DND-41 (cell line): ENCODE data around the gene POLR1G.
A peak's percentile ranks its signal among the peaks of the same experiment; 100 is the strongest.

Experiments used
- ATAC-seq: fragments of 200-7000 bp; cut with Tn5 transposase; 3 replicates; pipeline ENCODE4 v1.9.1; 2021; ENCODE audit warnings: low read depth; ENCODE audit not compliant: insufficient read depth
- DNase-seq: peaks from one replicate; pipeline ENCODE4 v3.0.0-alpha.2; 2020
- H2AFZ ChIP-seq: 2 replicates; pipeline ENCODE4 v1.6.0; 2012; ENCODE audit warnings: low read depth, low read length
- H3K27ac ChIP-seq: 2 replicates; pipeline ENCODE4 v1.5.1; 2012; ENCODE audit warnings: low read length, inconsistent platforms
- H3K27me3 ChIP-seq: fragments of 200-600 bp; sonication (generic); 2 replicates; pipeline ENCODE4 v1.6.0; 2012; ENCODE audit warnings: low read length, mild to moderate bottlenecking, inconsistent platforms; ENCODE audit not compliant: insufficient read depth, poor library complexity
- H3K36me3 ChIP-seq: 2 replicates; pipeline ENCODE4 v1.5.1; 2012; ENCODE audit warnings: low read length, inconsistent platforms; ENCODE audit not compliant: insufficient read depth
- H3K4me1 ChIP-seq: 2 replicates; pipeline ENCODE4 v1.5.1; 2012; ENCODE audit warnings: mild to moderate bottlenecking, low read length; ENCODE audit not compliant: insufficient read depth
- H3K4me2 ChIP-seq: 2 replicates; pipeline ENCODE4 v1.6.0; 2012; ENCODE audit warnings: mild to moderate bottlenecking, moderate library complexity, low read length, inconsistent platforms; ENCODE audit not compliant: insufficient read depth
- H3K4me3 ChIP-seq, 2 experiments: fragments of 200-600 bp in 1 of 2; shearing (Covaris generic) in 1 of 2; 2 replicates each; pipeline ENCODE4 v1.5.1; 2012 to 2016; ENCODE audit warnings: inconsistent platforms in 2 of 2, low read length in 2 of 2, mild to moderate bottlenecking in 2 of 2, low read depth in 1 of 2, moderate library complexity in 1 of 2
- H3K79me2 ChIP-seq: 2 replicates; pipeline ENCODE4 v1.6.0; 2012; ENCODE audit warnings: low read length, inconsistent platforms; ENCODE audit not compliant: insufficient read depth
- H3K9ac ChIP-seq: 2 replicates; pipeline ENCODE4 v1.6.0; 2012; ENCODE audit warnings: low read depth, mild to moderate bottlenecking, inconsistent platforms, low read length, moderate library complexity
- H3K9me3 ChIP-seq: 2 replicates; pipeline ENCODE4 v1.5.1; 2012; ENCODE audit warnings: low read length, moderate library complexity, mild to moderate bottlenecking, inconsistent platforms; ENCODE audit not compliant: insufficient read depth, severe bottlenecking
- H4K20me1 ChIP-seq: 2 replicates; pipeline ENCODE4 v1.6.0; 2012; ENCODE audit warnings: low read length; ENCODE audit not compliant: insufficient read depth
- CTCF ChIP-seq: IDR thresholded peaks from 2 replicates; pipeline ENCODE4 v1.5.1; 2012; ENCODE audit warnings: borderline replicate concordance, low read length, moderate library complexity, mild to moderate bottlenecking; ENCODE audit not compliant: poor library complexity, severe bottlenecking; ENCODE audit errors: extremely low read depth
- EZH2 ChIP-seq: IDR thresholded peaks from 3 replicates; pipeline ENCODE4 v1.6.1; 2012; ENCODE audit warnings: borderline replicate concordance, low read depth, mild to moderate bottlenecking, moderate library complexity, low read length, inconsistent platforms; ENCODE audit not compliant: severe bottlenecking

The POLR1G gene

DNA sequence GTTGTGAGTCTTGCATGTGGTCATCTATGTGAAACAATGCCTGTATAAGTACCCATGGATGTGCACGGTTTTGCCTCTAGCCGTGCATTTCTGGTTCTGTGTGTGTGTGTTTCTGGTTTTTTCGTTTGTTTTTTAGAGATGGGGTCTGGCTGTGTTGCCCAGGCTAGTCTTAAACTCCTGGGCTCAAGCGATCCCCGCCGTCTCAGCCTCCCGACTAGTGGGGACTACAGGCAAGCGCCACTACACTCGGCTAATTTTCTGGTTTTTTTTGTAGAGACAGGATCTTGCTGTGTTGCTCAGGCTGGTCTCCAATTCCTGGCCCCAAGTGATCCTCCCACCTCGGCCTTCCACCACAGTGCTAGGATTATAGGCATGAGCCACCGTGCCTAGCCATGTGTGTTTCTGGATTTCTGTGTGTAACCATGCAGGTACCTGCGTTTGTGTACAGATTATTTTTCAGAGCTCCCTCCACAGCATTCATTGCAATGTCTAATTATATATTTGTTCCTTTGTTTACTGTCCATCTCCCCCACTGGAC lies 45.5 kb downstream of the POLR1G start:
- H3K36me3 ChIP-seq, result no peaks in the 10 kb centered on the region
- H3K4me3 ChIP-seq, result no peak overlapping the region
- no peaks in the 10 kb centered on the region for H3K79me2 ChIP-seq
- H3K4me2 ChIP-seq, result peak overlapping the region; percentile 83; the same call in 1 of the 2 replicates
- peaks cover 5% of the 10 kb centered on the region; the same call in 1 of the 2 replicates for H4K20me1 ChIP-seq
- H3K9me3 ChIP-seq, result no peaks in the 10 kb centered on the region
- peaks cover 21% of the 10 kb centered on the region for H3K4me1 ChIP-seq
- H3K9ac ChIP-seq, result no peak overlapping the region
- no peak for ATAC-seq
- H3K27me3 ChIP-seq, result peaks cover 16% of the 10 kb centered on the region
- TF ChIP-seq CTCF (no peak), EZH2 (no peak)
- DNase-seq, result no peak
- no peak overlapping the region for H2AFZ ChIP-seq
- no peak overlapping the region for H3K27ac ChIP-seq

- Histone ChIP-seq H2AFZ (no peak overlapping the region), H3K27ac (no peak overlapping the region), H3K79me2 (no peaks in the 10 kb centered on the region), H3K4me2 (no peak overlapping the region), H3K27me3 (peaks cover 9% of the 10 kb centered on the region), H3K36me3 (no peaks in the 10 kb centered on the region), H3K4me3 (no peak overlapping the region), H3K9ac (no peak overlapping the region), H3K9me3 (no peaks in the 10 kb centered on the region), H3K4me1 (peaks cover 10% of the 10 kb centered on the region), H4K20me1 (peaks cover 5% of the 10 kb centered on the region; the same call in 1 of the 2 replicates)
- DNase-seq (no peak), ATAC-seq (no peak)
- TF ChIP-seq CTCF, result no peak
- no peak for TF ChIP-seq EZH2
These were observed 49.5 kb downstream of the POLR1G start for GRCh38 chr19:45455707-45456499.

DNA sequence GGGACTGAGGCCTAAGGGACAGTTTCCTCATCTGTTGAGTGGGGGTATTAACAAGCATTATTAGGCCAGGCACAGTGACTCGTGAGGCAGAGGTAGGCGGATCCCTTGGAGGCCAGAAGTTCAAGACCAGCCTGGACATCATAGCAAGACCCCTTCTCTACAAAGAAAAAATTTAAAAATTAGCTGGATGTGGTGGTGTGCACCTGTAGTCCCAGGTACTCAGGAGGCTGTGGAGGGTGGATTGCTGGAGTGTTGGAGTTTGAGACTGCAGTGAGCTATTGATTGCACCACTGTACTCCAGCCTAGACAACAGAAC lies 50.0 kb downstream of the POLR1G start:
- Histone ChIP-seq H3K79me2 (no peaks in the 10 kb centered on the region), H4K20me1 (peaks cover 3% of the 10 kb centered on the region; the same call in 1 of the 2 replicates), H3K4me3 (no peak overlapping the region), H3K36me3 (no peaks in the 10 kb centered on the region), H3K4me1 (peaks cover 5% of the 10 kb centered on the region), H3K9me3 (no peaks in the 10 kb centered on the region), H3K27ac (no peak overlapping the region), H2AFZ (no peak overlapping the region), H3K4me2 (no peak overlapping the region), H3K27me3 (peaks cover 3% of the 10 kb centered on the region), H3K9ac (no peak overlapping the region)
- ATAC-seq (no peak), DNase-seq (no peak)
- TF ChIP-seq EZH2 (no peak), CTCF (no peak)
